ENCODE results near the gene TMEM51. TPM values are rescaled to one million over a fixed set of nuclear protein-coding genes. Genes with fewer than 3 reads are reported as not detected.
A peak's percentile ranks its signal among the peaks of the same experiment; 100 is the strongest.
"Not testable (repeated sequence)": the region's sequence is repeated elsewhere in the genome, so short reads cannot be mapped to it uniquely, and the experiment has no call there.

Gene TMEM51
- total and polyA plus RNA-seq, 9 of the 15 experiments (the other 6 are each of a cell fraction or from before 2014, with no cell fraction given): 0.06 to 1.4 (median 0.58) TPM

GRCh38 chr1:15174615-15174983, 21.1 kb downstream of the TMEM51 start (continued):
- TF ChIP-seq NRF1 (conservative IDR thresholded peaks at IDR 0.05 in 1 of 2, IDR thresholded peaks at IDR 0.05 in 1 of 2): no peak
- TF ChIP-seq SRSF9 (IDR thresholded peaks at IDR 0.05; ENCODE audit: borderline replicate concordance, low read depth, low read length): no peak
- no peak for TF ChIP-seq ZNF140 (CRISPR knock-in tag; IDR thresholded peaks at IDR 0.05)
- TF ChIP-seq ZBTB26 (CRISPR knock-in tag; IDR thresholded peaks at IDR 0.05): no peak

GRCh38 chr1:15175324-15176094, 22.0 kb downstream of the TMEM51 start:
- H3K9ac ChIP-seq (ENCODE audit: insufficient read depth in 1 of 2, low read depth in 2 of 2, low read length in 2 of 2); H3K4me3 ChIP-seq; in situ Hi-C loops (cut with MboI); H3K27ac ChIP-seq (ENCODE audit: extremely low read depth, low read depth, low read length); DNase-seq (ENCODE audit: extremely low read depth in 1 of 4, low spot score in 3 of 4); ATAC-seq; H3K79me2 ChIP-seq (ENCODE audit: control insufficient read depth, insufficient read depth, low read length); FAIRE-seq; intact Hi-C loops (cut with micrococcal nuclease); H2AFZ ChIP-seq (ENCODE audit: low read depth, low read length); H3K36me3 ChIP-seq (ENCODE audit: control insufficient read depth, insufficient read depth, low read length); BruUV-seq (replicated peaks); H3K4me2 ChIP-seq (ENCODE audit: insufficient read depth, low read length); CTCF ChIA-PET (ENCODE audit: low intra/inter-chr PET ratio); H3K9me1 ChIP-seq (ENCODE audit: control insufficient read depth, insufficient read depth, low read length); H3K9me3 ChIP-seq (replicated peaks; ENCODE audit: control insufficient read depth, insufficient read depth, low read depth, low read length): not testable (repeated sequence)
- 20% methylated on average over 6 of the region's 6 CpGs for WGBS (ENCODE audit: insufficient coverage, low coverage, missing lambda C conversion rate)
- H3K4me1 ChIP-seq (replicated peaks in 1 of 2; ENCODE audit: control insufficient read depth in 2 of 2, insufficient read depth in 2 of 2, low read length in 2 of 2): peaks cover 9 to 12% of the 10 kb centered on the region in 2 experiments; a peak in 4 of 5 replicates
- POLR2A ChIA-PET: interaction anchor here (0.6 to 1.2 kb wide), 2 partner anchors 19 to 237 kb away, joined by 3 read pairs; no protein-coding TSS in a partner anchor
- H4K20me1 ChIP-seq (replicated peaks; ENCODE audit: control insufficient read depth, insufficient read depth, low read length): peaks cover 15% of the 10 kb centered on the region; the same call in 1 of the 2 replicates
- H3K27me3 ChIP-seq (ENCODE audit: control insufficient read depth in 2 of 2, insufficient read depth in 2 of 2, low read length in 2 of 2): peaks cover 25 to 49% of the 10 kb centered on the region in 2 experiments
- peak; percentile 60 for TF ChIP-seq RBM25 (IDR thresholded peaks at IDR 0.05; ENCODE audit: low read depth, low read length, severe bottlenecking)
